ENCODE measurements around the gene BAK1. TPM values are rescaled to one million over a fixed set of nuclear protein-coding genes. Genes with fewer than 3 reads are reported as not detected.
"Not testable (repeated sequence)": the region's sequence is repeated elsewhere in the genome, so short reads cannot be mapped to it uniquely, and the experiment has no call there.

Gene BAK1

DNA sequence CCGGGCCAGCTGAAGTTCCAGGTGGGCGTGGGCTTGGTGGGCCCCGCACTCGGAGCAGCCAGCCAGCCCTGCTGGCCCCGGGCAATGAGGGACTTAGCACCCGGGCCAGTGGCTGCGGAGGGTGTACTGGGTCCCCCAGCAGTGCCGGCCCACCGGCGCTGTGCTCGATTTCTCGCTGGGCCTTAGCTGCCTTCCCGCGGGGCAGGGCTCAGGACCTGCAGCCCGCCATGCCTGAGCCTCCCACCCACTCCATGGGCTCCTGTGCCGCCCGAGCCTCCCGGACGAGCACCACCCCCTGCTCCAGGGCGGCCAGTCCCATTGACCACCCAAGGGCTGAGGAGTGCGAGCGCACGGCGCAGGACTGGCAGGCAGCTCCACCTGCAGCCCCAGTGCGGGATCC is 47.6 kb downstream of the BAK1 start:
- not testable (repeated sequence) for H3K79me2 ChIP-seq (ENCODE audit: control insufficient read depth, insufficient read depth, low read length); H3K4me2 ChIP-seq (ENCODE audit: low read length); H4K8ac ChIP-seq (ENCODE audit: low read depth, low read length); H3K27ac ChIP-seq (ENCODE audit: low read depth, low read length); H2BK120ac ChIP-seq (ENCODE audit: low read depth, low read length); H2BK5ac ChIP-seq (ENCODE audit: low read length); H3K4ac ChIP-seq (ENCODE audit: low read depth, low read length); H3K23ac ChIP-seq (ENCODE audit: low read length); H3K9ac ChIP-seq (ENCODE audit: low read length); H4K5ac ChIP-seq (ENCODE audit: low read length); H3K79me1 ChIP-seq (ENCODE audit: low read length); H3K4me3 ChIP-seq (ENCODE audit: low read length); H3K56ac ChIP-seq (ENCODE audit: low read length); H3K18ac ChIP-seq (ENCODE audit: low read length); H2BK15ac ChIP-seq (replicated peaks; ENCODE audit: low read depth); H3K36me3 ChIP-seq (ENCODE audit: control insufficient read depth, insufficient read depth, low read length); H3K27me3 ChIP-seq (ENCODE audit: insufficient read depth, low read length, poor library complexity); H2AK5ac ChIP-seq (ENCODE audit: low read length); H3K4me1 ChIP-seq (ENCODE audit: control insufficient read depth, low read depth, low read length); DNase-seq
- WGBS (ENCODE audit: extremely low coverage, insufficient coverage, low lambda C conversion rate), result no CpG with 5 or more reads among the region's 25 CpGs

DNA sequence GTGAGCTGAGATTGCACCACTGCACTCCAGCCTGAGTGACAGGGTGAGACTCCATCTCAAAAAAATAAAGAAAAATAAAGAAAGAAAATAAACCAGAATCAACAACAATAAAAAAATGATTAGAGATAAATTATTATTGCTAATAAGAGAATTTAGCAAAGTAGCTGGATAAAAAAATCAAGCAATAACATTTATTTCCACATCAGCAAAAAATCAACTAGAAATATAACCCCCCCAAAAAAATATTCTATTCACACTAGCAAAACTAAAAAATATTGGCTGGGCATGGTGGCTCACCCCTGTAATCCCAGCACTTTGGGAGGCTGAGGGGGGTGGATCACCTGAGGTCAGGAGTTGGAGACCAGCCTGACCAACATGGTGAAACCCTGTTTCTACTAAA is 49.5 kb downstream of the BAK1 start:
- H3K36me3 ChIP-seq (ENCODE audit: control insufficient read depth, insufficient read depth, low read length); H3K4me1 ChIP-seq (ENCODE audit: control insufficient read depth, low read depth, low read length); DNase-seq; H4K8ac ChIP-seq (ENCODE audit: low read depth, low read length); H3K4me3 ChIP-seq (ENCODE audit: low read length); H3K79me1 ChIP-seq (ENCODE audit: low read length); H3K79me2 ChIP-seq (ENCODE audit: control insufficient read depth, insufficient read depth, low read length); H4K5ac ChIP-seq (ENCODE audit: low read length); H3K18ac ChIP-seq (ENCODE audit: low read length); H3K23ac ChIP-seq (ENCODE audit: low read length); H3K27ac ChIP-seq (ENCODE audit: low read depth, low read length); H2BK5ac ChIP-seq (ENCODE audit: low read length); H3K56ac ChIP-seq (ENCODE audit: low read length); H2BK15ac ChIP-seq (replicated peaks; ENCODE audit: low read depth); H3K9ac ChIP-seq (ENCODE audit: low read length); H3K4ac ChIP-seq (ENCODE audit: low read depth, low read length); H3K27me3 ChIP-seq (ENCODE audit: insufficient read depth, low read length, poor library complexity); H3K4me2 ChIP-seq (ENCODE audit: low read length); H2BK120ac ChIP-seq (ENCODE audit: low read depth, low read length); H2AK5ac ChIP-seq (ENCODE audit: low read length): not testable (repeated sequence)

Small RNA genes lying within 50 kb of the gene (small RNA-seq; reads per million reads assigned to genes)
- not detected for gene RF00017 (ENCODE audit: insufficient read depth)
